A673 (cell line): Measurements from ENCODE around the gene SNAP47. TPM values are rescaled to one million over a fixed set of nuclear protein-coding genes. Genes with fewer than 3 reads are reported as not detected.

Experiments
- BruUV-seq: library from RNA; stranded (reverse); fragments of 400-500 nt; replicated peaks from 2 replicates; lab custom pipeline; 2021; lab: Mats Ljungman, UMichigan
- CTCF ChIA-PET: fragments of 300-600 bp; sonication (Branson Sonifier 250); formaldehyde crosslinking; loops from one replicate; lab custom pipeline; 2022; ENCODE audit warnings: antibody characterized with exemption; lab: Charles Lee
- POLR2A ChIA-PET: fragments of 300-600 bp; sonication (Branson Sonifier 250); formaldehyde crosslinking; loops from one replicate; lab custom pipeline; 2022; ENCODE audit warnings: antibody characterized with exemption; ENCODE audit not compliant: low non-redundant PET; lab: Charles Lee
- DNase-seq: peaks from one replicate; pipeline ENCODE4 v3.0.0-alpha.2; 2015; ENCODE audit warnings: low spot score
- H3K27ac ChIP-seq: fragments of 200-600 bp; sonication (generic); 2 replicates; pipeline ENCODE4 v1.5.1; 2016; ENCODE audit warnings: mixed run types, low read depth, mild to moderate bottlenecking, mixed read lengths, antibody characterized with exemption, low read length; ENCODE audit not compliant: poor library complexity, severe bottlenecking
- H3K27me3 ChIP-seq: fragments of 200-600 bp; sonication (generic); replicated peaks from 2 replicates; pipeline ENCODE4 v1.6.1; 2017; ENCODE audit warnings: mixed run types, low read depth, mild to moderate bottlenecking, mixed read lengths, antibody characterized with exemption, low read length; ENCODE audit not compliant: insufficient read depth, poor library complexity
- H3K36me3 ChIP-seq: fragments of 200-600 bp; sonication (generic); 2 replicates; pipeline ENCODE4 v1.6.1; 2016; ENCODE audit warnings: mixed run types, mild to moderate bottlenecking, mixed read lengths, antibody characterized with exemption, low read length; ENCODE audit not compliant: insufficient read depth, poor library complexity, severe bottlenecking
- H3K4me1 ChIP-seq: fragments of 200-600 bp; sonication (generic); 2 replicates; pipeline ENCODE4 v1.6.1; 2017; ENCODE audit warnings: mixed run types, mild to moderate bottlenecking, mixed read lengths, antibody characterized with exemption, low read length; ENCODE audit not compliant: insufficient read depth, poor library complexity, severe bottlenecking
- H3K4me3 ChIP-seq: fragments of 200-600 bp; sonication (generic); 2 replicates; pipeline ENCODE4 v1.5.1; 2016; ENCODE audit warnings: low read depth, mixed run types, mild to moderate bottlenecking, mixed read lengths, low read length; ENCODE audit not compliant: poor library complexity, severe bottlenecking
- H3K9me3 ChIP-seq: fragments of 200-600 bp; sonication (generic); 2 replicates; pipeline ENCODE4 v1.6.1; 2016; ENCODE audit warnings: mixed run types, low read depth, mild to moderate bottlenecking, mixed read lengths, antibody characterized with exemption, low read length; ENCODE audit not compliant: poor library complexity, severe bottlenecking
- EZH2 ChIP-seq: fragments of 200-600 bp; sonication (generic); IDR thresholded peaks from 2 replicates; pipeline ENCODE4 v1.6.1; 2017; ENCODE audit warnings: borderline replicate concordance, low read depth, mild to moderate bottlenecking, mixed read lengths, antibody characterized with exemption, low read length; ENCODE audit not compliant: poor library complexity, severe bottlenecking
- intact Hi-C: fragments of 100-400 bp; cut with micrococcal nuclease; formaldehyde crosslinking; loops from one replicate; pipeline ENCODE4 v1.10.0; 2022; ENCODE audit not compliant: unreplicated experiment
- total RNA-seq: library from RNA; stranded (reverse); gene quantifications from 2 replicates; pipeline ENCODE4 v1.2.3, GENCODE V29; 2021
- TF ChIP-seq, protein P1 (sequence below): fragments of 300-800, 200-600 bp; sonication (generic); conservative IDR thresholded peaks from 2 replicates; pipeline ENCODE4 v1.5.1; 2017; ENCODE audit warnings: low read depth, mild to moderate bottlenecking, antibody characterized with exemption, low read length, moderate library complexity, mixed read lengths

Gene SNAP47
- total RNA-seq, 1 experiment from 2014 or later, result 36.4 TPM

GRCh38 chr1:227793948-227794816 is 58.9 kb downstream of the SNAP47 start:
- POLR2A ChIA-PET, result no interaction called here
- Histone ChIP-seq H3K9me3 (no peaks in the 10 kb centered on the region), H3K36me3 (no peaks in the 10 kb centered on the region), H3K27ac (peak overlapping the region; percentile 77), H3K27me3 (no peaks in the 10 kb centered on the region), H3K4me3 (no peak overlapping the region), H3K4me1 (peaks cover 21% of the 10 kb centered on the region)
- DNase-seq, result peak; percentile 81
- CTCF ChIA-PET, result no interaction called here
- TF ChIP-seq EZH2, result no peak
- TF ChIP-seq, protein P1, sequence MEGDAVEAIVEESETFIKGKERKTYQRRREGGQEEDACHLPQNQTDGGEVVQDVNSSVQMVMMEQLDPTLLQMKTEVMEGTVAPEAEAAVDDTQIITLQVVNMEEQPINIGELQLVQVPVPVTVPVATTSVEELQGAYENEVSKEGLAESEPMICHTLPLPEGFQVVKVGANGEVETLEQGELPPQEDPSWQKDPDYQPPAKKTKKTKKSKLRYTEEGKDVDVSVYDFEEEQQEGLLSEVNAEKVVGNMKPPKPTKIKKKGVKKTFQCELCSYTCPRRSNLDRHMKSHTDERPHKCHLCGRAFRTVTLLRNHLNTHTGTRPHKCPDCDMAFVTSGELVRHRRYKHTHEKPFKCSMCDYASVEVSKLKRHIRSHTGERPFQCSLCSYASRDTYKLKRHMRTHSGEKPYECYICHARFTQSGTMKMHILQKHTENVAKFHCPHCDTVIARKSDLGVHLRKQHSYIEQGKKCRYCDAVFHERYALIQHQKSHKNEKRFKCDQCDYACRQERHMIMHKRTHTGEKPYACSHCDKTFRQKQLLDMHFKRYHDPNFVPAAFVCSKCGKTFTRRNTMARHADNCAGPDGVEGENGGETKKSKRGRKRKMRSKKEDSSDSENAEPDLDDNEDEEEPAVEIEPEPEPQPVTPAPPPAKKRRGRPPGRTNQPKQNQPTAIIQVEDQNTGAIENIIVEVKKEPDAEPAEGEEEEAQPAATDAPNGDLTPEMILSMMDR, result no peak
- intact Hi-C loops, result no loop called here
- BruUV-seq, result no TSS peak

DNA sequence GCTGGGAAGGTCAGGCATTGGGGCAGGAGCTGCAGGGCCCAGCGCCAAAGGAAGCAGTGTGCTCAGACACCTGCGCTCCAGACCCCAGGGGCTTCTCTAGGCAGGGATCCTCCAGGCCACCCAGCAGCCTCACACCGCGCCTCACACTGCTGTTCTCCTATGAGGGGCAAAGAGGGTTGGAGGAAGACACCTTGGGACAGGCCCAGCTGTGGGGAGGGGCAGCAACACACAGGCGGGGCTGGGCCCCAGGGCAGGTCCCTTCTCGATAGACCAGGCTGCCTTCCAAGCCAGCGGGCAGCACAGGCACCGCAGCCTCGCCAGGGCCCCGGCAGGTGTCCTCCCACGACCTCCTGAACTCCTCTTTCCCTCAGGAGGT is 59.6 kb downstream of the SNAP47 start:
- ChIA-PET POLR2A (interaction anchor here (0.6 kb wide), 1 partner anchor 72 kb away, joined by 8 read pairs; no protein-coding TSS in a partner anchor), CTCF (no interaction called here)
- Histone ChIP-seq H3K4me1 (peaks cover 21% of the 10 kb centered on the region), H3K27me3 (no peaks in the 10 kb centered on the region), H3K36me3 (no peaks in the 10 kb centered on the region), H3K27ac (peak overlapping the region; percentile 77), H3K4me3 (no peak overlapping the region), H3K9me3 (no peaks in the 10 kb centered on the region)
- no peak for DNase-seq
- intact Hi-C loops, result no loop called here
- BruUV-seq, result no TSS peak
- no peak for TF ChIP-seq EZH2
- TF ChIP-seq, protein P1, result no peak

GRCh38 chr1:227795732-227796131 is 60.5 kb downstream of the SNAP47 start:
- TF ChIP-seq, protein P1, result no peak
- no peak for TF ChIP-seq EZH2
- peaks cover 21% of the 10 kb centered on the region for H3K4me1 ChIP-seq
- CTCF ChIA-PET, result interaction anchor here (0.6 kb wide), 1 partner anchor 27 kb away, joined by 10 read pairs; no protein-coding TSS in a partner anchor
- intact Hi-C loops, result no loop called here
- no peak overlapping the region for H3K4me3 ChIP-seq
- no peak for DNase-seq
- no TSS peak for BruUV-seq
- POLR2A ChIA-PET, result interaction anchor here (0.6 kb wide), 1 partner anchor 71 kb away, joined by 8 read pairs; no protein-coding TSS in a partner anchor
- H3K27me3 ChIP-seq, result no peaks in the 10 kb centered on the region
- no peak overlapping the region for H3K27ac ChIP-seq
- no peaks in the 10 kb centered on the region for H3K36me3 ChIP-seq
- H3K9me3 ChIP-seq, result no peaks in the 10 kb centered on the region
